HG02588 (cell line): ENCODE results near the gene CHST2.

Experiments
- ATAC-seq: cut with Tn5 transposase; IDR thresholded peaks from one replicate; pipeline ENCODE4 v1.9.1; 2021; ENCODE audit warnings: mild to moderate bottlenecking, moderate library complexity; ENCODE audit not compliant: unreplicated experiment

CHST2 gene

DNA sequence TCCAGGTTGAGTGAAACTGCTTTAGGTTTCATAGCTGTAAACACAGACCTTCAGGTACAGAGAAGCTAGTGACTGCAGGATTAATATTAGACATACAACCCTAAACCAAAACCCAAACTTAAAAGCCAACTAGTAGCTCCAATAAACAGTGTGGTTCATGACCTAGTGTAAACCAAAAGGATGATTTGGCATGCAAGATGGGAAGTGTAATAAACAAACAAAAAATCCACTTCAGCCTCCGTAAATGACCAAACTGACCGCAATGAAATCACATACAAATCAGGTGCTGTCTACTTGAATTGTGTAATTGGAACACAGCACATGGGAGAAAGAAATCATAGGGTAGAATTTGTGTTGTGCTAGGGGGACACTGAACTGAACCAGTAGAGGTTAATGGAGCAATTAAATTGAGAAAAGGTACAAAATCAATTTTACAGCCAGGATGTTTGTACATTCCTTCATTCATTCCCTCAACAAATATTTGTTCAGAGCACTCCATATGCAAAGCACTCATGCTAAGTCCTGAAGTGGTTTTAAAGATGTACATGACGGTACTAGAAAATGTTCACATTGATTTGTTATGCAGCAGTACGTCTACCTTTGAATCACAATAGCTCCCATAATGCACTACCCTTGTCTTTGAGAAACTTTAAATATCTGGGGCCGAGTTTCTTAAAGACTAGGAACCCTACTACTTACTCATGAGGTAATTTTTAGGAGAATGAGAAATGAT lies 21.4 kb upstream of the CHST2 start:
- ATAC-seq = no peak

- ATAC-seq = no peak
Observed at GRCh38 chr3:143099210-143099609, 20.4 kb upstream of the CHST2 start.

DNA sequence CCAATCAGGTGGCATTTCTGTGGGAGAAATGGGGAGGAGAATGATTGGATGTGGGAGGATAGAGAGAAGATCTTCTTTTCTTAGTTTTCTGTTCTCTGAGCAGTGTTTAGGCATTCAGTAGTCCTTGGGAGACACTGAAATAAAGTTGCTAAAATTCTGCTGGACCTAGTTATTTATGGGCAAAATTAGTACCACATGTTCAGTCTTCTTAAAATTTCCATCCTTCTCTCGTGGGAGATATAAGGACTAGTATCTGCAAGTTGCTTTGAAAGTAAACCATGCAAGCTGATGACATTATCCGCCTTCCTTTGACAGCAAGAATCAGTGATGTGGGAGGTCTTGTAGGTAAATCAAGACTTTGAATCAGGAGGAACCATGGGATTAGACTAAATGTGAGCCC lies 19.9 kb upstream of the CHST2 start:
- no peak for ATAC-seq

DNA sequence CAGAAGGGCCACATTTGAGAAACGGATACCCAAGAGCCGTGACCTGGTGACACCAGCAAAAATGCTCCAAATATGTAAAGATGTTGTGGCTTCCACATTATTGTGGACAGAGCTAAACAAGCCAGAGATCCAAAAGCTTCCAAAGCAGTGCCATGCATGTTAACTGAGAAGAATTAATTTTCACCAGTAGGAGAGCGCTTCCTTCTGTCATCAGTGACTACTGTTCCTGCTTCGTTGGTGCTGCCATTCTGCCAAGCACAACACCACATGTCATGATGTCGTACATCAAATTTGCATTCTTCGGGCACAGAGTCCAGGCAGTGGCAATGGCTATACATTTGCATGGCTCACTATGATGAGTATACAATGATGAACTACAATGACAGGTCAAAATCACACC lies 19.1 kb upstream of the CHST2 start:
- ATAC-seq = no peak

DNA sequence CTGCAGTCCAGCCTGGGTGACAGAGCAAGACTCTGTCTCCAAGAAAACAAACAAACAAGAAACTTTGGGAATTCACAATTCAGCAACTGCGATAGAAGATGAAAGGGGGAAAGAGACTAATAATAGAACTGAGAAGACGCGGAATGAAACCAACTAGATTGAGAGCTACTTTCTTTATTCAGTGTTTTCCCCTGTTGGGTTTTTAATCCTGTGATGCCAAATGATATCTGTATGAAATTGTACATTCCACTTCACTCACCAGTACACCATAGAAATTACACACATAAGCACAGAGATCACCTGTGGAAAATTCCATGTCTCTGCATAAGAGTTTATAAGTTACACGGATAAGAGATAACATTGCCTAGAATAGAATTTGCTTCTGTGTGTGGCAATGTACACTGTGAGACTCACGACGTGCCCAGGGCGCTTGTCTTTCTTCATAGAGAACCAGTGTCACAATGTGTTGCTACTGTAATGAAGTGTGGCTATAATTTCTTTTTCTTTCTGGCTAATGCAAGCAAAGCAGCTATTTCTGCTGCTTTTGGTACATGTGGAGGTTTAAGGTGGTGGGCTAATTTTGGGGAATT lies 17.7 kb upstream of the CHST2 start:
- ATAC-seq = no peak

- peak; percentile 79 for ATAC-seq
Observed at GRCh38 chr3:143103652-143104051, 15.9 kb upstream of the CHST2 start.

DNA sequence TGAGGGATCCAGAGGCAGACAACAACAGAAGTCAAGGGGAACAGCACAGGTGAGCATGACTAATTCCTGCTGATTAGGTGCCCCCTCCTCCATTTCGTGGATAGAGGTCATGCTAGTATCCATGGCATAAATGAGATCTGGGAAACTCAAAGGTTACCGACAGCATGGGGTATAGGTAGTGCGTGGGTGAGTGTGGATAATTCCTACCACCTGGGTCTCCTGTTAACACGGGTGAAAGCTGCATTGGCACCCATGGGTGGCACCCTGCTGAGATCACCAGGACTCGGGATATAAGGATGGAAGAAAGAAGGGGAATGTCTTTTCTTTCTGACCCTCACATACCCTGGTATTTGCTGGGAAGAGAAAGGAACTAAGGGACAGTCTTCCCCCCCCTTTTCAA lies 14.4 kb upstream of the CHST2 start:
- ATAC-seq = no peak

GRCh38 chr3:143109861-143110260 lies 9.7 kb upstream of the CHST2 start:
- ATAC-seq = no peak

- ATAC-seq = no peak
Observed at GRCh38 chr3:143110371-143110770, 9.2 kb upstream of the CHST2 start.

- ATAC-seq = no peak
Observed at GRCh38 chr3:143118630-143119008, 952 bp upstream of the CHST2 start.

GRCh38 chr3:143119974-143120715 lies 574 bp downstream of the CHST2 start:
- peak; percentile 7 for ATAC-seq

DNA sequence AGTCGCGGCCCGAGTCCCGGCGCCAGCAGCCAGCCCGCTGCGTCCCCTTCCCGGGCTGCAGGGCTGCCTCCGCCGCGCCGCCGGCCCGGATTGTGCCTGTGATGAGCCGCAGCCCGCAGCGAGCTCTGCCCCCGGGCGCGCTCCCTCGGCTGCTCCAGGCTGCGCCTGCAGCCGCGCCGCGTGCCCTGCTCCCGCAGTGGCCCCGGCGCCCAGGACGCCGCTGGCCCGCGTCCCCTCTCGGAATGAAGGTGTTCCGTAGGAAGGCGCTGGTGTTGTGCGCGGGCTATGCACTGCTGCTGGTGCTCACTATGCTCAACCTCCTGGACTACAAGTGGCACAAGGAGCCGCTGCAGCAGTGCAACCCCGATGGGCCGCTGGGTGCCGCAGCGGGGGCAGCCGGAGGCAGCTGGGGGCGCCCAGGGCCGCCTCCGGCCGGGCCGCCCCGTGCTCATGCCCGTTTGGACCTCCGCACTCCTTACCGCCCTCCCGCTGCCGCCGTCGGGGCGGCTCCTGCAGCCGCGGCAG lies 1.2 kb downstream of the CHST2 start:
- peak; percentile 29 for ATAC-seq

DNA sequence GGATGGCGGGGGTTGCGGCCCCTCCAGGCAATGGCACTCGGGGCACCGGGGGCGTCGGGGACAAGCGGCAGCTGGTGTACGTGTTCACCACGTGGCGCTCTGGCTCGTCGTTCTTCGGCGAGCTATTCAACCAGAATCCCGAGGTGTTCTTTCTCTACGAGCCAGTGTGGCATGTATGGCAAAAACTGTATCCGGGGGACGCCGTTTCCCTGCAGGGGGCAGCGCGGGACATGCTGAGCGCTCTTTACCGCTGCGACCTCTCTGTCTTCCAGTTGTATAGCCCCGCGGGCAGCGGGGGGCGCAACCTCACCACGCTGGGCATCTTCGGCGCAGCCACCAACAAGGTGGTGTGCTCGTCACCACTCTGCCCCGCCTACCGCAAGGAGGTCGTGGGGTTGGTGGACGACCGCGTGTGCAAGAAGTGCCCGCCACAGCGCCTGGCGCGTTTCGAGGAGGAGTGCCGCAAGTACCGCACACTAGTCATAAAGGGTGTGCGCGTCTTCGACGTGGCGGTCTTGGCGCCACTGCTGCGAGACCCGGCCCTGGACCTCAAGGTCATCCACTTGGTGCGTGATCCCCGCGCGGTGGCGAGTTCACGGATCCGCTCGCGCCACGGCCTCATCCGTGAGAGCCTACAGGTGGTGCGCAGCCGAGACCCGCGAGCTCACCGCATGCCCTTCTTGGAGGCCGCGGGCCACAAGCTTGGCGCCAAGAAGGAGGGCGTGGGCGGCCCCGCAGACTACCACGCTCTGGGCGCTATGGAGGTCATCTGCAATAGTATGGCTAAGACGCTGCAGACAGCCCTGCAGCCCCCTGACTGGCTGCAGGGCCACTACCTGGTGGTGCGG lies 1.9 kb downstream of the CHST2 start:
- ATAC-seq = no peak

- no peak for ATAC-seq
Observed at GRCh38 chr3:143122089-143122430, 2.5 kb downstream of the CHST2 start.

DNA sequence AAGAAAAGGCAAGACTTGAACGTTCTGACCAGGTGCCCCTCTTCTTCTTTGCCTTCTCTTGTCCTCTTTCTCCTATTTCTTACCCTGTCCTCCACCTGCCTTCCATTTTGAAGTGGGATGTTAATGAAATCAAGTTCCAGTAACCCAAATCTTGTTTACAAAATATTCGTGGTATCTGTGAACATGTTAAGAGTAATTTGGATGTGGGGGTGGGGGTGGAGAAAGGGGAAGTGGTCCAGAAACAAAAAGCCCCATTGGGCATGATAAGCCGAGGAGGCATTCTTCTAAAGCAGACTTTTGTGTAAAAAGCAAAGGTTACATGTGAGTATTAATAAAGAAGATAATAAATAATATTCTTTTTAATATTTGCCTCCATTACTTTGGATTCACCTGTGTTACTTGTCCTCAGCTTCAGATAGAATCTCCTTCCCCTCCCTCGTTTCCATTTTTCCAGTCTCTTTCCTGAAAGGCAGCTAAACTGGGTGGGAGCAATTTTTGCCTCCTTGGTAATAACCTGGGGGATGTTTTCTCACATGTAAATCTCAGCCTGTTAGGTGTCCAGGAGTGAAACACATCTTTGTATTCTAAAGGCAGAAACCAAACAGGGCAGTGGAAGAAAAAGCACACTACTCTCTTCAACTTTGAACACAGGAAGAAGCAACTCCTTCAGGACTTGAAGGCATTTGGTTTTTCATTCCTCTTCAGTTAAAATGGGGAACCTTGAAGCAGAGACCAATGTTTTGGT lies 3.2 kb downstream of the CHST2 start:
- no peak for ATAC-seq

GRCh38 chr3:143123353-143123984 lies 3.9 kb downstream of the CHST2 start:
- ATAC-seq = peak; percentile 29

GRCh38 chr3:143124601-143125520 lies 5.3 kb downstream of the CHST2 start:
- no peak for ATAC-seq

- ATAC-seq = no peak
Observed at GRCh38 chr3:143127801-143128200, 8.2 kb downstream of the CHST2 start.
